NT2/D1 (cell line): ENCODE results near the gene IGF1R.

Source experiments
- SUZ12 ChIP-seq: IDR thresholded peaks from 2 replicates; pipeline ENCODE4 v1.6.1; 2011; ENCODE audit not compliant: insufficient read length, insufficient read depth; ENCODE audit errors: extremely low read depth
- YY1 ChIP-seq: IDR thresholded peaks from 2 replicates; pipeline ENCODE4 v1.6.1; 2011; ENCODE audit not compliant: insufficient read length, insufficient read depth

DNA sequence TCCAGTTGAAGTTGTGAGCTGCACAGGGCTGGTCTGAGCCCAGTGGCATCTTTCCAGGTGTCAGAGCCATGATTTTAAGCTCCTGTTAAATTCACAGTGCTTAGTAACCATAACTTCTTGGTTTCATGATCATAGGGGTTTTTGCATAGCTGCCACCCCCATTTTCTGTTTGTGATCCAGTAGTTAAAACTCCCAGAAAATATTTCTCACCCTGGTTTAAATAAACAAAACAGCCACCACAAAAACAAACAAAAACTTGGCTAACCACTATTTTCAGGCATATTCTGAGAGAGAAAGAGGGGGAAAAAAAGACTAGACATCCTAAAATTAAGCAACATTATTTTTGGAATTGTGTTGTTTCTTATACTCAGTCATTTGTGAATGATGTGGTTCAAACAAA, 175.3 kb downstream of the IGF1R start:
- no peak for TF ChIP-seq YY1
- no peak for TF ChIP-seq SUZ12
